BJ (cell line): Measurements from ENCODE around the gene OTUD3. TPM values are rescaled to one million over a fixed set of nuclear protein-coding genes. Genes with fewer than 3 reads are reported as not detected.
"Not testable (repeated sequence)": the region's sequence is repeated elsewhere in the genome, so short reads cannot be mapped to it uniquely, and the experiment has no call there.

Experiments used
- CTCF ChIA-PET: fragments of 350-600 bp; formaldehyde crosslinking; extraction: SDS; loops from one replicate; lab custom pipeline; 2021; ENCODE audit warnings: antibody characterized with exemption, inconsistent platforms; lab: Yijun Ruan, JAX
- POLR2A ChIA-PET: fragments of 300-600 bp; sonication (Branson Sonifier 250); formaldehyde crosslinking; extraction: SDS; loops from one replicate; lab custom pipeline; 2021; ENCODE audit warnings: antibody characterized with exemption; lab: Charles Lee
- DNase-seq: peaks from one replicate; pipeline ENCODE4 v3.0.0-alpha.2; 2011; ENCODE audit warnings: low read depth
- H3K27me3 ChIP-seq: 2 replicates; pipeline ENCODE4 v1.6.0; 2011; ENCODE audit warnings: low read length; ENCODE audit not compliant: control insufficient read depth, insufficient read depth
- H3K36me3 ChIP-seq: 2 replicates; pipeline ENCODE4 v1.5.1; 2011; ENCODE audit warnings: low read length; ENCODE audit not compliant: control insufficient read depth, insufficient read depth
- H3K4me3 ChIP-seq: 2 replicates; pipeline ENCODE4 v1.5.1; 2011; ENCODE audit warnings: low read depth, mild to moderate bottlenecking, control low read depth, low read length
- polyA plus RNA-seq: library from polyadenylated mRNA; depleted of rRNA; stranded (reverse); fragments of >200 nt; gene quantifications from 2 replicates; pipeline ENCODE4 v1.2.3, GENCODE V29; 2011
- TF ChIP-seq, protein P1 (sequence below): IDR thresholded peaks from 2 replicates; pipeline ENCODE4 v1.5.1; 2011; ENCODE audit warnings: low read depth, mild to moderate bottlenecking, control low read depth, inconsistent platforms, low read length, moderate library complexity; ENCODE audit not compliant: insufficient read depth

The OTUD3 gene
- polyA plus RNA-seq, 1 experiment, result 2.5 TPM

DNA sequence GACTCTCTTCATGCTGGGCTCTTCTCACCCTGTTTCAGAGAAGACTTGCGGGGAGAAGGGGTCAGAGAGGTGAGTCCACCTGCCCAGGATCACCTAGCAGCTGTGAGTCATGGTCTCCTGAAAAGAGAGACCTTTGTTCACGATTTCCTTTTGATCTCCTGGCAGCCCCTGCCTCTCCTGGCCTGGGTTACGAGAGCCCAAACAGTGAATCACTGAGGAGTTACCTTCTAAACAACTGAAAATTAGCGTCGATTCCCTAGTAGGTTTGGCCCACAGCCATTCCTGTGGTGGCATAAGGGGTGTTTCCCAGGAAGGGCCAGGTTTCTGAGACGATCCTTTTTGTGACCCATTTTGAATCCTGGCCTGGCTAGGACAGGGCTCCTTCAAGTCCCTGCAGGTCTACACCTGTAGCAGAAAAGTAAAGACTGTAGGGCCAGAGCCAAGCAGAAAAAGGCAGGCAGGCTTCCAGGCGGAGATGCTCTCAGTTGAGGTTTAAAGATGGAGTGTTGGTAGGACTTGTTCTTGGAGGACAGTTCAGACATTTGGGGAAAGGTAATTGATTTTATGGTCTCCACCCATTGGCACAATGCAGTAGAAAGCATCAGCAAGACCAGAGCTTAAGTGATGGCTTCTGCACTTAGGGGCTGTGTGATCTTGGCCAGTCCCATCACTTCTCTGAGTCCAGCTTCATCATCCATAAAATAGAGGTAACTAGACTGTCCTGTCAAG is 43.3 kb downstream of the OTUD3 start:
- Histone ChIP-seq H3K4me3 (no peak overlapping the region), H3K36me3 (no peaks in the 10 kb centered on the region), H3K27me3 (no peaks in the 10 kb centered on the region)
- ChIA-PET CTCF (interaction anchor here (2.0 kb wide), 1 partner anchor 8 kb away, joined by 7 read pairs; no protein-coding TSS in a partner anchor), POLR2A (no interaction called here)
- DNase-seq, result no peak
- TF ChIP-seq, protein P1, sequence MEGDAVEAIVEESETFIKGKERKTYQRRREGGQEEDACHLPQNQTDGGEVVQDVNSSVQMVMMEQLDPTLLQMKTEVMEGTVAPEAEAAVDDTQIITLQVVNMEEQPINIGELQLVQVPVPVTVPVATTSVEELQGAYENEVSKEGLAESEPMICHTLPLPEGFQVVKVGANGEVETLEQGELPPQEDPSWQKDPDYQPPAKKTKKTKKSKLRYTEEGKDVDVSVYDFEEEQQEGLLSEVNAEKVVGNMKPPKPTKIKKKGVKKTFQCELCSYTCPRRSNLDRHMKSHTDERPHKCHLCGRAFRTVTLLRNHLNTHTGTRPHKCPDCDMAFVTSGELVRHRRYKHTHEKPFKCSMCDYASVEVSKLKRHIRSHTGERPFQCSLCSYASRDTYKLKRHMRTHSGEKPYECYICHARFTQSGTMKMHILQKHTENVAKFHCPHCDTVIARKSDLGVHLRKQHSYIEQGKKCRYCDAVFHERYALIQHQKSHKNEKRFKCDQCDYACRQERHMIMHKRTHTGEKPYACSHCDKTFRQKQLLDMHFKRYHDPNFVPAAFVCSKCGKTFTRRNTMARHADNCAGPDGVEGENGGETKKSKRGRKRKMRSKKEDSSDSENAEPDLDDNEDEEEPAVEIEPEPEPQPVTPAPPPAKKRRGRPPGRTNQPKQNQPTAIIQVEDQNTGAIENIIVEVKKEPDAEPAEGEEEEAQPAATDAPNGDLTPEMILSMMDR, result no peak

DNA sequence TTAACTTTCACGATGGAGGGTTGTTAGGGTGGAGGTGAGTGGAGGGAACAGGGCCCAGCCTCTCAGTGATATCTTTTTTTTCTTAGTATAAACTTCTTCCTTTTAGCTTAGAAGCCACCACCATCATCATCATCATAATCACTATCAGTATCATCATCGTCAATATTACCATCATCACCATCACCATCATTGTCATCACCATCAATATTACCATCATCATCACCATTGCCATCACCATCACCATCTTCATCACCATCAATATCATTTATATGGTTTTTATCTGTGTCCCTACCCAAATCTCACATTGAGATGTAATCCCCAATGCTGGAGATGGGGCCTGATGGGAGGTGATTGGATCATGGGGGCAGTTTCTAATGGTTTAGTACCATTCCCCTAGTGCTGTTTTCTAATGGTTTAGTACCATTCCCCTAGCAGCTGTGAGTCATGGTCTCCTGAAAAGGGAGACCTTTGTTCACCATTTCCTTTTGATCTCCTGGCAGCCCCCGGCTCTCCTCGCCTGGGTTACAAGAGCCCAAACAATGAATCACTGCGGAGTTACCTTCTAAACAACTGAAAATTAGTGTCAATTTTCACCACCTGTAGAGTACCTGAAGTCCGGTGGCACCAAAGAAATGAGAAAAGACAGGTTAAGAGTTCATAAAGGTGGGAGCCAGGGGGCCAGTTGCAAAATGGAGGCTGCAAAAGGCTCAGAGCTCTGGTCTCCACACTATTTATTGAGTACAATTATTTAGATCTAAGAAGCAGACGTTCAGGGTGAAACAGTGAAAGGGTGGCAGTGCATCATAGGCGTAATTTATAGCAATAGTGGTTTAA is 44.3 kb downstream of the OTUD3 start:
- ChIA-PET CTCF (interaction anchor here (2.0 kb wide), 1 partner anchor 9 kb away, joined by 7 read pairs; no protein-coding TSS in a partner anchor), POLR2A (no interaction called here)
- H3K36me3 ChIP-seq, result no peaks in the 10 kb centered on the region
- TF ChIP-seq, protein P1, result no peak
- H3K4me3 ChIP-seq, result no peak overlapping the region
- H3K27me3 ChIP-seq, result no peaks in the 10 kb centered on the region
- DNase-seq, result no peak

DNA sequence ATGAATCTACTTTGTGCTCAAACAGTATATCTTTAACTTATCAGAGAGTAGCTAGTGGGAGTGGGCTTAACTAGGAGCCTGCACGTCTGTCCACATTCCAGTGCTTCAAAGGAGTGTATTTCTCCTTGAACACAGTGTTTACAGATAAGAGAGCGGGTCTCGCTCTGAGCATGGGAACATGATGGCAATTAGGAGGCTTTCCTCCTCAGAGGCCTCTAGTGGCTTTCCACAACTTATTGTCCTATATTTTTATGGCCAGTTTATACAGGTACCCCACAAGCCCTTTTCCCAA is 44.9 kb downstream of the OTUD3 start:
- H3K27me3 ChIP-seq, POLR2A ChIA-PET, DNase-seq, H3K36me3 ChIP-seq, H3K4me3 ChIP-seq: not testable (repeated sequence)
- CTCF ChIA-PET, result interaction anchor here (2.0 kb wide), 1 partner anchor 9 kb away, joined by 7 read pairs; no protein-coding TSS in a partner anchor

DNA sequence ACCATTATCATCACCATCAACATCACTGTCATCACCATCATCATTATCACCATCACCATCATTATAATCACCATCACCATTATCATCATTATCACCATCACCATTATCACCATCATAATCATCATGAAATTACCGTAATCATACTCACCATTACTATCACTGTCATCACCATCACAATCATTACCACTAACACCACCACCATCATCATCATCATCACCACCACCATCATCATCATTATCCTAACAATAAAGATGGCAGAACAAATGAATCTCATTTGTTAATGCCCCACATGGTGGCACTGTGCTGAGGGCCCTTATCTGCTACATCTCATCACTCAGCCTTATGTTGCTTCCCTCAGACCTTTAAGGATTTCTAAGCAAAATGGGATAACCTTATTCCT is 50.7 kb downstream of the OTUD3 start:
- H3K4me3 ChIP-seq, result no peak overlapping the region
- CTCF ChIA-PET, result no interaction called here
- POLR2A ChIA-PET, result no interaction called here
- no peaks in the 10 kb centered on the region for H3K36me3 ChIP-seq
- TF ChIP-seq, protein P1, result no peak
- DNase-seq, result no peak
- no peaks in the 10 kb centered on the region for H3K27me3 ChIP-seq

DNA sequence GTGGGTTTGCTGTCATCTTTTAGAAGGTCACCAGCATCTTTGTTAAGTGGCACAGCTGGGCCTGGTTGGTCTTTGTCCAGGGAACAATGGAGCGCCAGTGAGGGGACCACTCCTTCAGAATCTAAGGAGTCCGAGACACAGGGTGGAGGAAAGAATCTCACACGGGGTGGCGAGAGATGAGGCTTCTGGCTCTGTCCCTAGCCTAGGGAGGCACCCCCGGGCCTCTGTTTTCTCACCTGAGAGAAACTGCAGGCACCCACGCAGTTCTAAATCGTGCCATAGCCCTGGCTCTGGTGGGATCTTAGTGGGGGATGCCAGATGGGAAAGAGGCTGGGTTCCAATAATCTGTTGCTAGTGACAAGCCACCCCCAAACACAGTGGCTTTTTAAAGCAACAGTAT is 52.1 kb downstream of the OTUD3 start:
- DNase-seq, result no peak
- ChIA-PET POLR2A (no interaction called here), CTCF (interaction anchor here (0.9 kb wide), 1 partner anchor 559 kb away, joined by 3 read pairs; no protein-coding TSS in a partner anchor)
- TF ChIP-seq, protein P1, result no peak
- H3K27me3 ChIP-seq, result no peaks in the 10 kb centered on the region
- no peak overlapping the region for H3K4me3 ChIP-seq
- H3K36me3 ChIP-seq, result no peaks in the 10 kb centered on the region
